ENCODE results near the gene RHOV. TPM values are rescaled to one million over a fixed set of nuclear protein-coding genes. Genes with fewer than 3 reads are reported as not detected.

The RHOV gene
- total and polyA plus RNA-seq, 10 of the 15 experiments (the other 5 are each of a cell fraction or from before 2014, with no cell fraction given): 0.24 to 39.3 (median 9.3) TPM

DNA sequence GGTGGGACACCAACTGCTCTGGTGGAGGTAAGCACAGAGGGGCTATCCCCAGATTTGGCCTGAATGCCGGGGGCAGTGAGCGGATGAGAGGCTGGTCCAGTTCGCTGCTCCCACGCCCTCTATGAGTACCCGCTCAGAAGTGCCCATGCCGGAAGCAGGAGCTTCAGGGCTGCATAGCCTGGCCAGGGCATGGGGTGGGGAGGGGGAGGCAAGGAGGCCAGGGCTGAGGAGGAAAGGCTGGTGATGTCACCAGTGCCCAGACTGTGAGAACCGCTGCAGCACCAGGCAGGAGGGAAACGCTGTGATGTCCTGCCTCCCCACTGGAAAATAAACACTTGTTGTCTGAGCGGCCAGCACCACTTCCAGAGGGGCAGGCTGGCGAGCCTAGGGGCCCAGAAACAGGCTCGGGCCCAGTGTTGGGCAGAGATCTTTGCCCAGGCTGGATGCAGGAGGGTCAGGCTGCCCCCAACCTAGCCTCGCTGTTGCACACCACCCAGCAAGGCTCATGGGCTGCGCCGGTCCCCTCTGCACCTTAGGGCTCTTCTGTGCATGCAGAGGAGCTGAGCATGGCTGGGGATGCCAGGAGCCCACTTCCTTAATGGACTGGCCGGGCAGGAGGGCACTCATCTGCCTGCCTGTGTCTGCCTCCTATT, 44.2 kb upstream of the RHOV start:
- intact Hi-C loops (cut with micrococcal nuclease; ENCODE audit: unreplicated experiment) (no loop called here), in situ Hi-C loops (cut with MboI) (no loop called here)
- no peak overlapping the region for H3K9ac ChIP-seq (ENCODE audit: control insufficient read depth, insufficient read depth, low read length)
- H3K9me3 ChIP-seq (replicated peaks; ENCODE audit: control insufficient read depth, insufficient read depth, low read length): no peaks in the 10 kb centered on the region
- no peak for FAIRE-seq
- H3K4me2 ChIP-seq (ENCODE audit: control insufficient read depth, insufficient read depth): no peak overlapping the region
- no peak for DNase-seq (ENCODE audit: low read depth, low spot score)
- H3K27ac ChIP-seq (ENCODE audit: control insufficient read depth, insufficient read depth): no peak overlapping the region
- H3K4me1 ChIP-seq (ENCODE audit: control insufficient read depth, insufficient read depth, low read length): no peaks in the 10 kb centered on the region
- 57% methylated on average over 15 of the region's 15 CpGs for WGBS (ENCODE audit: insufficient coverage, insufficient replicate concordance, low lambda C conversion rate, missing lambda C conversion rate)
- H3K79me2 ChIP-seq (ENCODE audit: control insufficient read depth, insufficient read depth, low read length): no peaks in the 10 kb centered on the region
- no peak overlapping the region for H2AFZ ChIP-seq (ENCODE audit: control insufficient read depth, low read depth, low read length)
- no peak overlapping the region for H3K4me3 ChIP-seq
- RAD21 ChIA-PET (ENCODE audit: unreplicated experiment): interaction anchor here (0.6 kb wide), 1 partner anchor 10 kb away, joined by 3 read pairs; no protein-coding TSS in a partner anchor
- ATAC-seq: no peak
- TF ChIP-seq ZNF217 (IDR thresholded peaks at IDR 0.05): no peak
- no peak for TF ChIP-seq RAD21 (IDR thresholded peaks at IDR 0.05; ENCODE audit: insufficient read depth, low read depth, low read length)
- no peak for TF ChIP-seq NR2F1 (conservative IDR thresholded peaks at IDR 0.05)
- TF ChIP-seq BHLHE40 (IDR thresholded peaks at IDR 0.05; ENCODE audit: borderline replicate concordance in 1 of 2, low read depth in 2 of 2, low read length in 1 of 2): no peak
- TF ChIP-seq, protein P1, sequence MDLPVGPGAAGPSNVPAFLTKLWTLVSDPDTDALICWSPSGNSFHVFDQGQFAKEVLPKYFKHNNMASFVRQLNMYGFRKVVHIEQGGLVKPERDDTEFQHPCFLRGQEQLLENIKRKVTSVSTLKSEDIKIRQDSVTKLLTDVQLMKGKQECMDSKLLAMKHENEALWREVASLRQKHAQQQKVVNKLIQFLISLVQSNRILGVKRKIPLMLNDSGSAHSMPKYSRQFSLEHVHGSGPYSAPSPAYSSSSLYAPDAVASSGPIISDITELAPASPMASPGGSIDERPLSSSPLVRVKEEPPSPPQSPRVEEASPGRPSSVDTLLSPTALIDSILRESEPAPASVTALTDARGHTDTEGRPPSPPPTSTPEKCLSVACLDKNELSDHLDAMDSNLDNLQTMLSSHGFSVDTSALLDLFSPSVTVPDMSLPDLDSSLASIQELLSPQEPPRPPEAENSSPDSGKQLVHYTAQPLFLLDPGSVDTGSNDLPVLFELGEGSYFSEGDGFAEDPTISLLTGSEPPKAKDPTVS (IDR thresholded peaks at IDR 0.05; ENCODE audit: low read depth, low read length): no peak
- TF ChIP-seq SUZ12 (IDR thresholded peaks at IDR 0.05; ENCODE audit: unreplicated experiment): no peak
- TF ChIP-seq NFIC (IDR thresholded peaks at IDR 0.05; ENCODE audit: low read depth, low read length): no peak
- TF ChIP-seq RUNX3 (IDR thresholded peaks at IDR 0.05; ENCODE audit: low read length): no peak
- BruUV-seq (replicated peaks): no TSS peak
- POLR2A ChIA-PET: no interaction called here
- H3K36me3 ChIP-seq (ENCODE audit: control insufficient read depth in 2 of 2, insufficient read depth in 2 of 2, low read length in 1 of 2): no peaks in the 10 kb centered on the region
- no peaks in the 10 kb centered on the region; a peak in 2 of 4 replicates for H3K27me3 ChIP-seq (replicated peaks in 1 of 2; ENCODE audit: control insufficient read depth in 2 of 2, insufficient read depth in 2 of 2, low read length in 1 of 2)
- CTCF ChIA-PET: interaction anchor here (1.1 to 6.1 kb wide), 5 partner anchors 12 to 268 kb away, joined by 3 to 30 read pairs (median 4); no protein-coding TSS in a partner anchor
- SMC1A ChIA-PET (ENCODE audit: uncharacterized antibody, unreplicated experiment): no interaction called here
- no peaks in the 10 kb centered on the region for H4K20me1 ChIP-seq (ENCODE audit: control insufficient read depth, insufficient read depth)
